ENCODE results near the gene DHTKD1.

Gene DHTKD1

GRCh38 chr10:12027539-12027938 is 41.2 kb upstream of the DHTKD1 start:
- Histone ChIP-seq H3K4me1 (ENCODE audit: control insufficient read depth, insufficient read depth, low read length) (no peaks in the 10 kb centered on the region), H3K36me3 (ENCODE audit: control insufficient read depth in 2 of 2, insufficient read depth in 1 of 2, low read length in 2 of 2) (peaks cover 29 to 50% of the 10 kb centered on the region in 2 experiments), H3K4me3 (ENCODE audit: low read depth, low read length) (no peak overlapping the region), H3K9me3 (ENCODE audit: control insufficient read depth, insufficient read depth, low read depth, low read length) (no peaks in the 10 kb centered on the region), H3K27ac (ENCODE audit: extremely low read depth, low read depth, low read length) (no peak overlapping the region)
- TF ChIP-seq ZNF211 (tag by site-specific recombination; IDR thresholded peaks at IDR 0.05; ENCODE audit: low read depth): no peak
- no peak for TF ChIP-seq ZBTB48 (tag by site-specific recombination; IDR thresholded peaks at IDR 0.05)
- no peak for TF ChIP-seq ZBTB20 (tag by site-specific recombination; IDR thresholded peaks at IDR 0.05)
- ChIA-PET POLR2A (no interaction called here), CTCF (no interaction called here)

DNA sequence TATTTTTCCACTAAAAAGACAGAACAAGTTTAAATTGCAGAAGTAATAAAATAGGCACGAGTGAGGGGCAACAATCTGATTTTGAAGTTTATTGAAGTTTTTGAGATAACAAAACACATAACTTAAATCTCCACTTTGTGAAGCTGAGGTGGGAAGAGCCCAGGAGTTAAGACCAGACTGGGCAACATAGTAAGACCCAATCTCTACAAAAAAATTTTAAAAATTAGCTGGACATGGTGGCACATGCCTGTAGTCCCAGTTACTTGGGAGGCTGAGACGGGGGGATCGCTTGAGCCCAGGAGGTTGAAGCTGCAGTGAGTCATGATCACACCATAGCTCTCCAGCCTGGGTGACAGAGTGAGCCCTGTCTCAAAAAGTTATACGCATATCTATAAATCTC is 37.4 kb upstream of the DHTKD1 start:
- CTCF ChIA-PET: interaction anchor here (0.6 kb wide), 2 partner anchors 43 to 891 kb away, joined by 3 read pairs; no protein-coding TSS in a partner anchor

GRCh38 chr10:12036073-12036655 is 32.6 kb upstream of the DHTKD1 start:
- no peaks in the 10 kb centered on the region for H3K9me3 ChIP-seq (ENCODE audit: control insufficient read depth, insufficient read depth, low read depth, low read length)
- ChIA-PET CTCF (no interaction called here), POLR2A (no interaction called here)
- no peak for TF ChIP-seq ZNF571 (tag by site-specific recombination; IDR thresholded peaks at IDR 0.05)
- H3K4me3 ChIP-seq (ENCODE audit: low read depth, low read length): no peak overlapping the region
- peaks cover 21 to 35% of the 10 kb centered on the region in 2 experiments for H3K36me3 ChIP-seq (ENCODE audit: control insufficient read depth in 2 of 2, insufficient read depth in 1 of 2, low read length in 2 of 2)
- H3K27ac ChIP-seq (ENCODE audit: extremely low read depth, low read depth, low read length): no peak overlapping the region
- H3K4me1 ChIP-seq (ENCODE audit: control insufficient read depth, insufficient read depth, low read length): 0 out of 2 replicates have a peak, but pooled peaks cover 3% of the 10 kb centered on the region

More for the DNA sequence above, 37.4 kb upstream of the DHTKD1 start:
- POLR2A ChIA-PET: no interaction called here
- Histone ChIP-seq H3K36me3 (ENCODE audit: control insufficient read depth in 2 of 2, insufficient read depth in 1 of 2, low read length in 2 of 2) (peaks cover 46 to 67% of the 10 kb centered on the region in 2 experiments), H3K4me3 (ENCODE audit: low read depth, low read length) (no peak overlapping the region), H3K4me1 (ENCODE audit: control insufficient read depth, insufficient read depth, low read length) (no peaks in the 10 kb centered on the region), H3K27ac (ENCODE audit: extremely low read depth, low read depth, low read length) (no peak overlapping the region), H3K9me3 (ENCODE audit: control insufficient read depth, insufficient read depth, low read depth, low read length) (no peaks in the 10 kb centered on the region)
- no peak for TF ChIP-seq AEBP2 (tag by site-specific recombination; IDR thresholded peaks at IDR 0.05; ENCODE audit: borderline replicate concordance)
- TF ChIP-seq ZNF121 (tag by site-specific recombination; IDR thresholded peaks at IDR 0.05): peak; percentile 85
- no peak for TF ChIP-seq ZNF138 (tag by site-specific recombination; IDR thresholded peaks at IDR 0.05; ENCODE audit: borderline replicate concordance)
- TF ChIP-seq KLF16 (tag by site-specific recombination; IDR thresholded peaks at IDR 0.05): no peak
- no peak for TF ChIP-seq ZNF174 (tag by site-specific recombination; IDR thresholded peaks at IDR 0.05)
- TF ChIP-seq ZNF530 (tag by site-specific recombination; IDR thresholded peaks at IDR 0.05; ENCODE audit: low read depth): no peak
- TF ChIP-seq ZNF292 (tag by site-specific recombination; IDR thresholded peaks at IDR 0.05; ENCODE audit: borderline replicate concordance, low read depth): no peak
- no peak for TF ChIP-seq MEIS1 (CRISPR knock-in tag; IDR thresholded peaks at IDR 0.05; ENCODE audit: borderline replicate concordance)

DNA sequence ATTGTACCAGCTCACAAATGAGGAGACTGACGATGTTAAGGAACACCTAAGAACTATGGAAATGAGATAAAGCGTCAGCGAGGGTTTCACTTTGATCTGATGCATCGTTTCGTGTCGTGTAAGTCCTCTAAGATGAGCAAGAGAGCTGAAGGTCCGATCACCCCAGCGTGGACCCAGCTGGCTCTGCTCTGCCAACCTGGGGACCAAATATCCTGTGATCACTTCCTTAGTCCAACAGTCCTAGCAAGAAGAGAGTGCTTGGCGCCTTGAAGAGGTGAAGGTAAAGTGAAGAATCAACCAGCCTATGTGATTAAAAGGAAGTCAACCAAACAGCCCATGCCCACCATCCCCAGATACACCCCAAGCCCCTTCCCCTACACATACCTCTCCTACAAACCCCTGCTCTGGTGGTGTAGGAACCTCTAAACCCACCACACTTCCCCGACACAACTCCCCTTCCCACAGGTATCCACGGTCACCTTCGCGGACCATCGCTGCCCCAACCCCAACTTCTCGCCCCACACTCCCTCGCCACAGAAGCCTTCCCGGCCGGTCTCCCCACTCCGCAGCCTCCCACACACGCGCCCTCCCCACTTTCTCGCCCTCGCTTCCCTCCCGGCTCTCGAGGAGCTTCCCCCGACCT is 26.9 kb upstream of the DHTKD1 start:
- Histone ChIP-seq H3K27ac (ENCODE audit: extremely low read depth, low read depth, low read length) (peak overlapping the region; percentile 100), H3K9me3 (ENCODE audit: control insufficient read depth, insufficient read depth, low read depth, low read length) (no peaks in the 10 kb centered on the region), H3K36me3 (ENCODE audit: control insufficient read depth in 2 of 2, insufficient read depth in 1 of 2, low read length in 2 of 2) (no peaks in the 10 kb centered on the region; a peak in 1 of 3 replicates), H3K4me1 (ENCODE audit: control insufficient read depth, insufficient read depth, low read length) (peaks cover 10% of the 10 kb centered on the region), H3K4me3 (ENCODE audit: low read depth, low read length) (peak overlapping the region; percentile 87)
- POLR2A ChIA-PET: interaction anchor here (0.5 to 2.9 kb wide), 9 partner anchors 8 to 65 kb away, joined by 3 to 40 read pairs (median 4); partner anchors contain the start of gene DHTKD1
- CTCF ChIA-PET: interaction anchor here (0.6 to 1.7 kb wide), 3 partner anchors 28 to 1950 kb away, joined by 3 to 6 read pairs (median 6); no protein-coding TSS in a partner anchor
- TF ChIP-seq ZNF530 (tag by site-specific recombination; IDR thresholded peaks at IDR 0.05; ENCODE audit: low read depth) (no peak), ZNF248 (tag by site-specific recombination; IDR thresholded peaks at IDR 0.05) (no peak), ZNF621 (tag by site-specific recombination; IDR thresholded peaks at IDR 0.05) (no peak), KLF1 (tag by site-specific recombination; IDR thresholded peaks at IDR 0.05) (0 out of 2 replicates have a peak, but pooled peaks have one; percentile 8), PRDM1 (tag by site-specific recombination; IDR thresholded peaks at IDR 0.05) (no peak; the same call in none of the 2 replicates), ZBTB48 (tag by site-specific recombination; IDR thresholded peaks at IDR 0.05) (peak; percentile 52; the same call in 1 of the 2 replicates), ZNF843 (tag by site-specific recombination; IDR thresholded peaks at IDR 0.05) (0 out of 2 replicates have a peak, but pooled peaks have one; percentile 16), PBX3 (CRISPR knock-in tag; IDR thresholded peaks at IDR 0.05) (0 out of 2 replicates have a peak, but pooled peaks have one; percentile 17), ZNF335 (tag by site-specific recombination; conservative IDR thresholded peaks at IDR 0.05) (peak; percentile 28), ZNF146 (tag by site-specific recombination; IDR thresholded peaks at IDR 0.05) (no peak)
- TF ChIP-seq, protein P1, sequence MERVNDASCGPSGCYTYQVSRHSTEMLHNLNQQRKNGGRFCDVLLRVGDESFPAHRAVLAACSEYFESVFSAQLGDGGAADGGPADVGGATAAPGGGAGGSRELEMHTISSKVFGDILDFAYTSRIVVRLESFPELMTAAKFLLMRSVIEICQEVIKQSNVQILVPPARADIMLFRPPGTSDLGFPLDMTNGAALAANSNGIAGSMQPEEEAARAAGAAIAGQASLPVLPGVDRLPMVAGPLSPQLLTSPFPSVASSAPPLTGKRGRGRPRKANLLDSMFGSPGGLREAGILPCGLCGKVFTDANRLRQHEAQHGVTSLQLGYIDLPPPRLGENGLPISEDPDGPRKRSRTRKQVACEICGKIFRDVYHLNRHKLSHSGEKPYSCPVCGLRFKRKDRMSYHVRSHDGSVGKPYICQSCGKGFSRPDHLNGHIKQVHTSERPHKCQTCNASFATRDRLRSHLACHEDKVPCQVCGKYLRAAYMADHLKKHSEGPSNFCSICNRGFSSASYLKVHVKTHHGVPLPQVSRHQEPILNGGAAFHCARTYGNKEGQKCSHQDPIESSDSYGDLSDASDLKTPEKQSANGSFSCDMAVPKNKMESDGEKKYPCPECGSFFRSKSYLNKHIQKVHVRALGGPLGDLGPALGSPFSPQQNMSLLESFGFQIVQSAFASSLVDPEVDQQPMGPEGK (tag by site-specific recombination; IDR thresholded peaks at IDR 0.05): peak; percentile 81; the same call in 1 of the 2 replicates
